OCI-LY7 (cell line): Measurements from ENCODE around the gene CD38.
"Not testable (repeated sequence)": the region's sequence is repeated elsewhere in the genome, so short reads cannot be mapped to it uniquely, and the experiment has no call there.

Experiments used
- CTCF ChIP-seq: fragments of 200-600 bp; sonication (generic); conservative IDR thresholded peaks from 2 replicates; pipeline ENCODE4 v1.5.1; 2014; ENCODE audit warnings: mild to moderate bottlenecking, antibody characterized with exemption, low read length, moderate library complexity, mixed read lengths
- EZH2phosphoT487 ChIP-seq: fragments of 200-600 bp; sonication (generic); IDR thresholded peaks from 2 replicates; pipeline ENCODE4 v1.6.1; 2018; ENCODE audit warnings: low read depth, borderline replicate concordance, mild to moderate bottlenecking, mixed run types, antibody characterized with exemption, low read length, moderate library complexity, mixed read lengths

GRCh38 chr4:15861198-15861597 is 83.1 kb downstream of the CD38 start:
- TF ChIP-seq CTCF, EZH2phosphoT487: not testable (repeated sequence)
